ENCODE data around the gene SLC25A45.

Gene SLC25A45

DNA sequence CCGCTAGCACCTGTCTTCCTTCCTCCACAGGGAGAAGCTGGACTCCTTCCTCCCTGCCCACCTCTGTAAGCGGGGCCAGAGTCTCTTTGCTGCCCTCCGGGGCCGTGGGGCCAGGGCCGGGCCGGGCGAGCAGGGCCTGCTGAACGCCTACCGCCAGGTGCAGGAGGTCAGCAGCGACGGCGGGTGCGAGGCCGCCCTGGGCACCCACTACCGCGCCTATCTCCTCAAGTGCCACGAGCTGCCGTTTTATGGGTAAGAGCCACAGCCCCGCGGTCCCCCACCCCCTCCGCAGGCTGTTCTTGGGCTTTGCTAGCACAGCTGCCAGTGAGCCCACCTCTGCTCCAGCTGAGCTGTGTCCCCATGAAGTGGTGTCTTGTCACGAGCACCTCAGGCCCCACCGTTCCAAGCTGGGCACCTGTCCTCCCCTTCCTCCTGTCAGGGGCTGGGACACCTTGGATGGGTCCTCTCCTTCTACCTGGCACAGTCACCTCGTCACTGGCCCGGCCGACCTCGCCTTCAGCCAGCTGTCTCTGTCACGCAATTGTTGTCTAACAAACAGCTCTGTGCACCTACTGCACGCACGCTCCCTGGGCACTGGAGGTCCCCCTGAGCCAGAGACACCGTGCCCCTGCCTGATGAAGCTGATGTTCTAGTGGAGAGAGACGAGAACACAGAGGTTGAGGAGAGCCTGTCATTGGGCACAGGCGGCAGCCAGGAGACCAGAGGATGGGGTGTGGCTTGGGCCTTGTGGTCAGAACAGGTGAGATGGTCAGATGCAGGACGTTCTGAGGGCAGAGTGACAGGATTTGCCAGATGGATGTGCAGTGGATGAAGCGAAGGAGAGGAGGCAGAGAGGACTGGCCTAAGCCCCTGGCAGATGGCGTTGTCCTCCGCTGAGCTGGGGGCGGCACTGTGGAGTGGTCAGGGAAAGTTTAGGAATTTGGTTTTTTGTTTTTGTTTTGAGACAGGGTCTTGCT lies 14.6 kb upstream of the SLC25A45 start:
- peaks cover 25% of the 10 kb centered on the region for H3K79me2 ChIP-seq (ENCODE audit: low read length)
- TF ChIP-seq, protein P1, sequence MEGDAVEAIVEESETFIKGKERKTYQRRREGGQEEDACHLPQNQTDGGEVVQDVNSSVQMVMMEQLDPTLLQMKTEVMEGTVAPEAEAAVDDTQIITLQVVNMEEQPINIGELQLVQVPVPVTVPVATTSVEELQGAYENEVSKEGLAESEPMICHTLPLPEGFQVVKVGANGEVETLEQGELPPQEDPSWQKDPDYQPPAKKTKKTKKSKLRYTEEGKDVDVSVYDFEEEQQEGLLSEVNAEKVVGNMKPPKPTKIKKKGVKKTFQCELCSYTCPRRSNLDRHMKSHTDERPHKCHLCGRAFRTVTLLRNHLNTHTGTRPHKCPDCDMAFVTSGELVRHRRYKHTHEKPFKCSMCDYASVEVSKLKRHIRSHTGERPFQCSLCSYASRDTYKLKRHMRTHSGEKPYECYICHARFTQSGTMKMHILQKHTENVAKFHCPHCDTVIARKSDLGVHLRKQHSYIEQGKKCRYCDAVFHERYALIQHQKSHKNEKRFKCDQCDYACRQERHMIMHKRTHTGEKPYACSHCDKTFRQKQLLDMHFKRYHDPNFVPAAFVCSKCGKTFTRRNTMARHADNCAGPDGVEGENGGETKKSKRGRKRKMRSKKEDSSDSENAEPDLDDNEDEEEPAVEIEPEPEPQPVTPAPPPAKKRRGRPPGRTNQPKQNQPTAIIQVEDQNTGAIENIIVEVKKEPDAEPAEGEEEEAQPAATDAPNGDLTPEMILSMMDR (IDR thresholded peaks at IDR 0.05; ENCODE audit: low read length), result no peak
- no peak for TF ChIP-seq EZH2phosphoT487 (IDR thresholded peaks at IDR 0.05; ENCODE audit: low read length)
- no peak for TF ChIP-seq EZH2 (optimal IDR thresholded peaks at IDR 0.05; ENCODE audit: low read depth, low read length)
- no peaks in the 10 kb centered on the region for H3K36me3 ChIP-seq (replicated peaks; ENCODE audit: insufficient read depth, low read length)
- no peak for DNase-seq
- no peaks in the 10 kb centered on the region for H3K9me2 ChIP-seq (replicated peaks; ENCODE audit: insufficient read depth, low read length)
- no peak overlapping the region for H2AFZ ChIP-seq (ENCODE audit: low read length)
- H3K4me3 ChIP-seq (ENCODE audit: low read length), result no peak overlapping the region
- no peaks in the 10 kb centered on the region for H3K4me1 ChIP-seq (ENCODE audit: low read length)
- H3K27me3 ChIP-seq (replicated peaks; ENCODE audit: insufficient read depth, low read length), result no peaks in the 10 kb centered on the region
- H3K27ac ChIP-seq (ENCODE audit: low read length), result no peak overlapping the region
- H3K4me2 ChIP-seq (ENCODE audit: low read depth, low read length), result no peak overlapping the region
- H4K20me1 ChIP-seq (ENCODE audit: insufficient read depth, low read length), result no peaks in the 10 kb centered on the region
- no peaks in the 10 kb centered on the region for H3K9me3 ChIP-seq (replicated peaks; ENCODE audit: insufficient read depth, low read length)
- no peak overlapping the region for H3K9ac ChIP-seq (ENCODE audit: low read length)
- no peaks in the 10 kb centered on the region for H3F3A ChIP-seq (ENCODE audit: insufficient read depth, low read length)

GRCh38 chr11:65395961-65396530 lies 13.6 kb upstream of the SLC25A45 start:
- Histone ChIP-seq H3K79me2 (ENCODE audit: low read length) (peaks cover 33% of the 10 kb centered on the region), H3K9ac (ENCODE audit: low read length) (no peak overlapping the region), H3K27ac (ENCODE audit: low read length) (no peak overlapping the region), H3K4me1 (ENCODE audit: low read length) (no peaks in the 10 kb centered on the region), H3K9me2 (replicated peaks; ENCODE audit: insufficient read depth, low read length) (no peaks in the 10 kb centered on the region), H3K27me3 (replicated peaks; ENCODE audit: insufficient read depth, low read length) (no peaks in the 10 kb centered on the region), H4K20me1 (ENCODE audit: insufficient read depth, low read length) (no peaks in the 10 kb centered on the region), H3K36me3 (replicated peaks; ENCODE audit: insufficient read depth, low read length) (no peaks in the 10 kb centered on the region), H2AFZ (ENCODE audit: low read length) (no peak overlapping the region), H3K9me3 (replicated peaks; ENCODE audit: insufficient read depth, low read length) (no peaks in the 10 kb centered on the region), H3K4me2 (ENCODE audit: low read depth, low read length) (no peak overlapping the region), H3F3A (ENCODE audit: insufficient read depth, low read length) (no peaks in the 10 kb centered on the region), H3K4me3 (ENCODE audit: low read length) (no peak overlapping the region)
- no peak for TF ChIP-seq EZH2 (optimal IDR thresholded peaks at IDR 0.05; ENCODE audit: low read depth, low read length)
- no peak for TF ChIP-seq EZH2phosphoT487 (IDR thresholded peaks at IDR 0.05; ENCODE audit: low read length)
- TF ChIP-seq, protein P1 (IDR thresholded peaks at IDR 0.05; ENCODE audit: low read length), result no peak
- no peak for DNase-seq

GRCh38 chr11:65394125-65394536 lies 11.7 kb upstream of the SLC25A45 start:
- peaks cover 6% of the 10 kb centered on the region for H3K4me1 ChIP-seq (ENCODE audit: low read length)
- H3K27ac ChIP-seq (ENCODE audit: low read length), result no peak overlapping the region
- H3K79me2 ChIP-seq (ENCODE audit: low read length), result peaks cover 52% of the 10 kb centered on the region
- H2AFZ ChIP-seq (ENCODE audit: low read length), result no peak overlapping the region
- H3F3A ChIP-seq (ENCODE audit: insufficient read depth, low read length), result no peaks in the 10 kb centered on the region
- no peak for TF ChIP-seq EZH2phosphoT487 (IDR thresholded peaks at IDR 0.05; ENCODE audit: low read length)
- TF ChIP-seq, protein P1 (IDR thresholded peaks at IDR 0.05; ENCODE audit: low read length), result no peak
- no peak for TF ChIP-seq EZH2 (optimal IDR thresholded peaks at IDR 0.05; ENCODE audit: low read depth, low read length)
- no peaks in the 10 kb centered on the region for H4K20me1 ChIP-seq (ENCODE audit: insufficient read depth, low read length)
- no peak overlapping the region for H3K9ac ChIP-seq (ENCODE audit: low read length)
- H3K36me3 ChIP-seq (replicated peaks; ENCODE audit: insufficient read depth, low read length), result no peaks in the 10 kb centered on the region
- no peaks in the 10 kb centered on the region for H3K9me3 ChIP-seq (replicated peaks; ENCODE audit: insufficient read depth, low read length)
- no peaks in the 10 kb centered on the region for H3K27me3 ChIP-seq (replicated peaks; ENCODE audit: insufficient read depth, low read length)
- H3K4me2 ChIP-seq (ENCODE audit: low read depth, low read length), result no peak overlapping the region
- no peaks in the 10 kb centered on the region for H3K9me2 ChIP-seq (replicated peaks; ENCODE audit: insufficient read depth, low read length)
- H3K4me3 ChIP-seq (ENCODE audit: low read length), result no peak overlapping the region
- no peak for DNase-seq

Data from MM.1S (cell line).